IMR-90 (cell line): ENCODE measurements around the gene MEIKIN. TPM values are rescaled to one million over a fixed set of nuclear protein-coding genes. Genes with fewer than 3 reads are reported as not detected.

Source experiments
- ATAC-seq: fragments of 200-7000 bp; cut with Tn5 transposase; 2 replicates; pipeline ENCODE4 v1.9.1; 2020; ENCODE audit warnings: low read depth, mild to moderate bottlenecking, moderate library complexity
- BruUV-seq: library from RNA; stranded (reverse); fragments of 400-500 nt; replicated peaks from 2 replicates; lab custom pipeline; 2021; lab: Mats Ljungman, UMichigan
- CTCF ChIA-PET: fragments of 300-600 bp; formaldehyde crosslinking; extraction: SDS; loops from one replicate; lab custom pipeline; 2021; ENCODE audit warnings: antibody characterized with exemption; lab: Yijun Ruan, JAX
- POLR2A ChIA-PET: fragments of 300-600 bp; sonication (Branson Sonifier 250); formaldehyde crosslinking; loops from one replicate; lab custom pipeline; 2022; ENCODE audit warnings: antibody characterized with exemption; ENCODE audit not compliant: unreplicated experiment; lab: Charles Lee
- DNase-seq: peaks from one replicate; pipeline ENCODE4 v3.0.0; 2013
- H2AFZ ChIP-seq: replicated peaks from 2 replicates; pipeline ENCODE3; 2013; ENCODE audit warnings: low read length, mild to moderate bottlenecking; ENCODE audit not compliant: poor library complexity
- H2AK5ac ChIP-seq: 2 replicates; pipeline ENCODE4 v1.6.1; 2013; ENCODE audit warnings: low read depth, low read length, inconsistent platforms
- H2AK9ac ChIP-seq: replicated peaks from 2 replicates; pipeline ENCODE3; 2013; ENCODE audit warnings: mild to moderate bottlenecking, low read depth, low read length, moderate library complexity; ENCODE audit not compliant: poor library complexity
- H2BK120ac ChIP-seq: 2 replicates; pipeline ENCODE4 v1.6.1; 2013; ENCODE audit warnings: low read depth, low read length, inconsistent platforms
- H2BK15ac ChIP-seq: 3 replicates; pipeline ENCODE4 v1.6.1; 2013; ENCODE audit warnings: low read depth, low read length, inconsistent platforms
- H2BK20ac ChIP-seq: 2 replicates; pipeline ENCODE4 v1.6.1; 2013; ENCODE audit warnings: low read depth, mild to moderate bottlenecking, inconsistent platforms, low read length, moderate library complexity
- H2BK5ac ChIP-seq: 2 replicates; pipeline ENCODE4 v1.6.1; 2013; ENCODE audit warnings: mild to moderate bottlenecking, low read depth, low read length, inconsistent platforms; ENCODE audit not compliant: poor library complexity, severe bottlenecking
- H3K14ac ChIP-seq: replicated peaks from 2 replicates; pipeline ENCODE4 v1.6.1; 2013; ENCODE audit warnings: low read depth, low read length, inconsistent platforms
- H3K18ac ChIP-seq: 2 replicates; pipeline ENCODE4 v1.6.1; 2013; ENCODE audit warnings: low read depth, low read length, control low read depth
- H3K23ac ChIP-seq: 2 replicates; pipeline ENCODE4 v1.6.1; 2013; ENCODE audit warnings: low read depth, low read length, inconsistent platforms
- H3K27ac ChIP-seq: 2 replicates; pipeline ENCODE4 v1.5.1; 2013; ENCODE audit warnings: mild to moderate bottlenecking, control low read depth, low read length; ENCODE audit not compliant: insufficient read depth
- H3K27me3 ChIP-seq: 2 replicates; pipeline ENCODE4 v1.6.1; 2013; ENCODE audit warnings: low read length; ENCODE audit not compliant: control insufficient read depth, insufficient read depth
- H3K36me3 ChIP-seq: 2 replicates; pipeline ENCODE4 v1.6.1; 2013; ENCODE audit warnings: low read length, mixed read lengths; ENCODE audit not compliant: control insufficient read depth, insufficient read depth
- H3K4ac ChIP-seq: 2 replicates; pipeline ENCODE4 v1.6.1; 2013; ENCODE audit warnings: low read depth, low read length, inconsistent platforms
- H3K4me1 ChIP-seq: 2 replicates; pipeline ENCODE4 v1.6.1; 2013; ENCODE audit warnings: low read length, mixed read lengths; ENCODE audit not compliant: control insufficient read depth, insufficient read depth
- H3K4me2 ChIP-seq: 2 replicates; pipeline ENCODE4 v1.6.1; 2013; ENCODE audit warnings: low read depth, mild to moderate bottlenecking, control low read depth, low read length, moderate library complexity
- H3K4me3 ChIP-seq: 2 replicates; pipeline ENCODE4 v1.5.1; 2013; ENCODE audit warnings: low read depth, mild to moderate bottlenecking, control low read depth, low read length, moderate library complexity; ENCODE audit not compliant: insufficient read depth
- H3K56ac ChIP-seq: 2 replicates; pipeline ENCODE4 v1.6.1; 2013; ENCODE audit warnings: low read length, inconsistent platforms; ENCODE audit not compliant: insufficient read depth; ENCODE audit errors: extremely low read depth
- H3K79me1 ChIP-seq, 2 experiments: 2 replicates each; pipeline ENCODE4 v1.6.1; 2013; ENCODE audit warnings: low read length in 2 of 2, inconsistent platforms in 1 of 2, low read depth in 1 of 2
- H3K9ac ChIP-seq: 2 replicates; pipeline ENCODE4 v1.6.1; 2013; ENCODE audit warnings: low read depth, low read length, control low read depth
- H3K9me1 ChIP-seq: 2 replicates; pipeline ENCODE4 v1.6.1; 2013; ENCODE audit warnings: low read length, inconsistent platforms; ENCODE audit not compliant: insufficient read depth
- H3K9me3 ChIP-seq: 2 replicates; pipeline ENCODE4 v1.6.1; 2013; ENCODE audit warnings: low read length; ENCODE audit not compliant: control insufficient read depth, insufficient read depth
- H4K20me1 ChIP-seq: 2 replicates; pipeline ENCODE4 v1.6.1; 2013; ENCODE audit warnings: low read length, inconsistent platforms; ENCODE audit not compliant: insufficient read depth
- H4K5ac ChIP-seq: 2 replicates; pipeline ENCODE4 v1.6.1; 2013; ENCODE audit warnings: mild to moderate bottlenecking, low read depth, low read length, control low read depth
- H4K8ac ChIP-seq, 2 experiments: 2 replicates each; pipeline ENCODE4 v1.6.1; 2013; ENCODE audit warnings: low read depth in 2 of 2, low read length in 2 of 2, control low read depth in 1 of 2, inconsistent platforms in 1 of 2
- H4K91ac ChIP-seq: 2 replicates; pipeline ENCODE4 v1.6.1; 2013; ENCODE audit warnings: low read depth, low read length, inconsistent platforms; ENCODE audit not compliant: insufficient read depth
- CHD1 ChIP-seq: IDR thresholded peaks from 2 replicates; pipeline ENCODE4 v1.6.1; 2012; ENCODE audit warnings: low read depth, low read length, improper control_type of control experiment
- MXI1 ChIP-seq: IDR thresholded peaks from 2 replicates; pipeline ENCODE4 v1.6.1; 2012; ENCODE audit warnings: low read depth, mild to moderate bottlenecking, low read length, moderate library complexity, borderline replicate concordance
- NFE2L2 ChIP-seq: fragments of 150-350 bp; IDR thresholded peaks from 2 replicates; pipeline ENCODE4 v1.6.1; 2016; ENCODE audit warnings: low read depth, mild to moderate bottlenecking, low read length
- SMC3 ChIP-seq: fragments of 150-350 bp; IDR thresholded peaks from 2 replicates; pipeline ENCODE4 v1.6.1; 2016; ENCODE audit warnings: low read depth, mild to moderate bottlenecking, antibody characterized with exemption, low read length, moderate library complexity
- WGBS, 2 experiments: methylation state at CpG; one replicate each; pipeline versions ENCODE4 v1.1.5 to v1.1.7; 2013; ENCODE audit warnings: missing lambda C conversion rate in 2 of 2; ENCODE audit not compliant: insufficient read length in 1 of 2; ENCODE audit errors: extremely low coverage in 2 of 2; 5-methylcytosine and 5-hydroxymethylcytosine counted together
- dilution Hi-C: fragments of 300-500 bp; cut with HindIII; formaldehyde crosslinking; loops from one replicate; pipeline ENCODE4 v1.14.3; 2018; ENCODE audit warnings: low sequenced_read_pairs; ENCODE audit not compliant: unreplicated experiment
- in situ Hi-C: fragments of 300-500 bp; cut with MboI; formaldehyde crosslinking; loops from 3 replicates; pipeline ENCODE4 v1.14.3; 2019; ENCODE audit warnings: low sequenced_read_pairs, inconsistent platforms, mixed read lengths
- intact Hi-C: fragments of 100-400 bp; cut with micrococcal nuclease; formaldehyde crosslinking; loops from 2 replicates; pipeline ENCODE4 v1.10.0; 2022
- polyA plus RNA-seq, 3 experiments: library from polyadenylated mRNA; depleted of rRNA; stranded (reverse); fragments of >200 nt; gene quantifications; 2 replicates each; pipeline ENCODE4 v1.2.3, GENCODE V29; 2012; ENCODE audit warnings: low replicate concordance in 1 of 3
- total RNA-seq: library from RNA; depleted of rRNA; stranded (reverse); fragments of >200 nt; gene quantifications from 2 replicates; pipeline ENCODE4 v1.2.3, GENCODE V29; 2012

MEIKIN gene
- total and polyA plus RNA-seq, 2 of the 4 experiments (the other 2 are of a cell fraction), result not detected

- Histone ChIP-seq H3K9me1 (no peaks in the 10 kb centered on the region), H3K79me1 (no peaks in the 10 kb centered on the region), H4K91ac (no peak overlapping the region), H2AFZ (no peak overlapping the region), H3K4me1 (no peaks in the 10 kb centered on the region), H4K5ac (no peak overlapping the region), H2AK5ac (no peak overlapping the region), H3K23ac (no peak overlapping the region), H3K4ac (no peak overlapping the region), H3K27me3 (no peaks in the 10 kb centered on the region), H3K27ac (no peak overlapping the region), H2BK120ac (no peak overlapping the region), H4K8ac (no peak overlapping the region), H3K4me3 (no peak overlapping the region), H3K9me3 (peaks cover 2% of the 10 kb centered on the region), H4K20me1 (no peaks in the 10 kb centered on the region), H3K14ac (no peak overlapping the region), H2AK9ac (no peak overlapping the region), H2BK20ac (no peak overlapping the region), H3K56ac (no peak overlapping the region), H3K36me3 (no peaks in the 10 kb centered on the region), H2BK5ac (no peak overlapping the region), H2BK15ac (no peak overlapping the region), H3K9ac (no peak overlapping the region), H3K18ac (no peak overlapping the region), H3K4me2 (no peak overlapping the region)
- POLR2A ChIA-PET, result no interaction called here
- intact Hi-C loops (no loop called here), in situ Hi-C loops (no loop called here), dilution Hi-C loops (no loop called here)
- ATAC-seq (no peak), DNase-seq (no peak)
- CTCF ChIA-PET, result no interaction called here
- TF ChIP-seq MXI1, result no peak
- no peak for TF ChIP-seq SMC3
- TF ChIP-seq CHD1, result no peak
- no peak for TF ChIP-seq NFE2L2
- no CpG with 5 or more reads among the region's 2 CpGs for WGBS, 2 experiments
- BruUV-seq, result no TSS peak
These were observed 77.9 kb downstream of the MEIKIN start for GRCh38 chr5:131867524-131867923.
